Measurements from ENCODE around the gene KIF3C. TPM values are rescaled to one million over a fixed set of nuclear protein-coding genes. Genes with fewer than 3 reads are reported as not detected.

The KIF3C gene
- total and polyA plus RNA-seq, 2 of the 8 experiments (the other 6 are each of a cell fraction or from before 2014, with no cell fraction given) = 13.4 to 58.1 TPM

DNA sequence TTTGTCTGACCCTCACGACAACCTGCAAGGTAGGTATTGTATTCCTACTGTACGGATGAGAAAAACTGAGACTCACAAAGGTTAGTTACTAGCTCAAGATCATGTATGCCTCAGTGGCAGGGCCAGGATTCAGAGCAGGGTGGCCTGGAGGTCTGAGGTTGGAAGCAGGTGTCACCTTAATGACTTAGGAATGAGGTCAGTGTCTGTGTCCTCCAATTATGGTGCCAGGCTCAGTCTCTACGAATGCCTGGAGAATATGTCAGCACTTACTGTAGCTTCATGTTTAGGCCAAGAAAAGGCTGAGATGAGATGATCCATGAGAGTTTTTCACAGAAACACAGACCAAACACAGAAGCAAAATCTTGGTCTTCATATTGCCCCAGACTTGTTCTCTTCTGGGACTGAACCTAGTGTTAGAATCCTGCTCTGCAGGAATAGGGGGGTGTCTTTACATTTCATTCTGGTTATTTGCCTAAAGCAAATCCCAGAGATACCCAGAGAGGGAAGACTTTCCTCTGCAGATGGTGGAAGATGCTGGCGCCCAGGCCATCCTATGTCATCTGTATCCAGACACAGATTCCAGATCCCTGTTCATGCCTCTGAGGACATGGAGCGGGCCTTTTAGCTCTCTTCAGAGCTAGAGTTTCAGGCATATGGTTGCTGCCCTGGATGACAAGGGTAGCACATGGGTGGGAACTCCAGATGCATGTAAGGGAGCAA, 35.3 kb upstream of the KIF3C start (continued):
- TF ChIP-seq, protein P1, sequence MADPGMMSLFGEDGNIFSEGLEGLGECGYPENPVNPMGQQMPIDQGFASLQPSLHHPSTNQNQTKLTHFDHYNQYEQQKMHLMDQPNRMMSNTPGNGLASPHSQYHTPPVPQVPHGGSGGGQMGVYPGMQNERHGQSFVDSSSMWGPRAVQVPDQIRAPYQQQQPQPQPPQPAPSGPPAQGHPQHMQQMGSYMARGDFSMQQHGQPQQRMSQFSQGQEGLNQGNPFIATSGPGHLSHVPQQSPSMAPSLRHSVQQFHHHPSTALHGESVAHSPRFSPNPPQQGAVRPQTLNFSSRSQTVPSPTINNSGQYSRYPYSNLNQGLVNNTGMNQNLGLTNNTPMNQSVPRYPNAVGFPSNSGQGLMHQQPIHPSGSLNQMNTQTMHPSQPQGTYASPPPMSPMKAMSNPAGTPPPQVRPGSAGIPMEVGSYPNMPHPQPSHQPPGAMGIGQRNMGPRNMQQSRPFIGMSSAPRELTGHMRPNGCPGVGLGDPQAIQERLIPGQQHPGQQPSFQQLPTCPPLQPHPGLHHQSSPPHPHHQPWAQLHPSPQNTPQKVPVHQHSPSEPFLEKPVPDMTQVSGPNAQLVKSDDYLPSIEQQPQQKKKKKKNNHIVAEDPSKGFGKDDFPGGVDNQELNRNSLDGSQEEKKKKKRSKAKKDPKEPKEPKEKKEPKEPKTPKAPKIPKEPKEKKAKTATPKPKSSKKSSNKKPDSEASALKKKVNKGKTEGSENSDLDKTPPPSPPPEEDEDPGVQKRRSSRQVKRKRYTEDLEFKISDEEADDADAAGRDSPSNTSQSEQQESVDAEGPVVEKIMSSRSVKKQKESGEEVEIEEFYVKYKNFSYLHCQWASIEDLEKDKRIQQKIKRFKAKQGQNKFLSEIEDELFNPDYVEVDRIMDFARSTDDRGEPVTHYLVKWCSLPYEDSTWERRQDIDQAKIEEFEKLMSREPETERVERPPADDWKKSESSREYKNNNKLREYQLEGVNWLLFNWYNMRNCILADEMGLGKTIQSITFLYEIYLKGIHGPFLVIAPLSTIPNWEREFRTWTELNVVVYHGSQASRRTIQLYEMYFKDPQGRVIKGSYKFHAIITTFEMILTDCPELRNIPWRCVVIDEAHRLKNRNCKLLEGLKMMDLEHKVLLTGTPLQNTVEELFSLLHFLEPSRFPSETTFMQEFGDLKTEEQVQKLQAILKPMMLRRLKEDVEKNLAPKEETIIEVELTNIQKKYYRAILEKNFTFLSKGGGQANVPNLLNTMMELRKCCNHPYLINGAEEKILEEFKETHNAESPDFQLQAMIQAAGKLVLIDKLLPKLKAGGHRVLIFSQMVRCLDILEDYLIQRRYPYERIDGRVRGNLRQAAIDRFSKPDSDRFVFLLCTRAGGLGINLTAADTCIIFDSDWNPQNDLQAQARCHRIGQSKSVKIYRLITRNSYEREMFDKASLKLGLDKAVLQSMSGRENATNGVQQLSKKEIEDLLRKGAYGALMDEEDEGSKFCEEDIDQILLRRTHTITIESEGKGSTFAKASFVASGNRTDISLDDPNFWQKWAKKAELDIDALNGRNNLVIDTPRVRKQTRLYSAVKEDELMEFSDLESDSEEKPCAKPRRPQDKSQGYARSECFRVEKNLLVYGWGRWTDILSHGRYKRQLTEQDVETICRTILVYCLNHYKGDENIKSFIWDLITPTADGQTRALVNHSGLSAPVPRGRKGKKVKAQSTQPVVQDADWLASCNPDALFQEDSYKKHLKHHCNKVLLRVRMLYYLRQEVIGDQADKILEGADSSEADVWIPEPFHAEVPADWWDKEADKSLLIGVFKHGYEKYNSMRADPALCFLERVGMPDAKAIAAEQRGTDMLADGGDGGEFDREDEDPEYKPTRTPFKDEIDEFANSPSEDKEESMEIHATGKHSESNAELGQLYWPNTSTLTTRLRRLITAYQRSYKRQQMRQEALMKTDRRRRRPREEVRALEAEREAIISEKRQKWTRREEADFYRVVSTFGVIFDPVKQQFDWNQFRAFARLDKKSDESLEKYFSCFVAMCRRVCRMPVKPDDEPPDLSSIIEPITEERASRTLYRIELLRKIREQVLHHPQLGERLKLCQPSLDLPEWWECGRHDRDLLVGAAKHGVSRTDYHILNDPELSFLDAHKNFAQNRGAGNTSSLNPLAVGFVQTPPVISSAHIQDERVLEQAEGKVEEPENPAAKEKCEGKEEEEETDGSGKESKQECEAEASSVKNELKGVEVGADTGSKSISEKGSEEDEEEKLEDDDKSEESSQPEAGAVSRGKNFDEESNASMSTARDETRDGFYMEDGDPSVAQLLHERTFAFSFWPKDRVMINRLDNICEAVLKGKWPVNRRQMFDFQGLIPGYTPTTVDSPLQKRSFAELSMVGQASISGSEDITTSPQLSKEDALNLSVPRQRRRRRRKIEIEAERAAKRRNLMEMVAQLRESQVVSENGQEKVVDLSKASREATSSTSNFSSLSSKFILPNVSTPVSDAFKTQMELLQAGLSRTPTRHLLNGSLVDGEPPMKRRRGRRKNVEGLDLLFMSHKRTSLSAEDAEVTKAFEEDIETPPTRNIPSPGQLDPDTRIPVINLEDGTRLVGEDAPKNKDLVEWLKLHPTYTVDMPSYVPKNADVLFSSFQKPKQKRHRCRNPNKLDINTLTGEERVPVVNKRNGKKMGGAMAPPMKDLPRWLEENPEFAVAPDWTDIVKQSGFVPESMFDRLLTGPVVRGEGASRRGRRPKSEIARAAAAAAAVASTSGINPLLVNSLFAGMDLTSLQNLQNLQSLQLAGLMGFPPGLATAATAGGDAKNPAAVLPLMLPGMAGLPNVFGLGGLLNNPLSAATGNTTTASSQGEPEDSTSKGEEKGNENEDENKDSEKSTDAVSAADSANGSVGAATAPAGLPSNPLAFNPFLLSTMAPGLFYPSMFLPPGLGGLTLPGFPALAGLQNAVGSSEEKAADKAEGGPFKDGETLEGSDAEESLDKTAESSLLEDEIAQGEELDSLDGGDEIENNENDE (IDR thresholded peaks at IDR 0.05; ENCODE audit: insufficient replicate concordance, low read length) = no peak
- TF ChIP-seq TAF1 (IDR thresholded peaks at IDR 0.05; ENCODE audit: low read depth, low read length) (no peak), BACH1 (IDR thresholded peaks at IDR 0.05; ENCODE audit: low read length) (no peak), POLR2A (IDR thresholded peaks at IDR 0.05; ENCODE audit: control extremely low read depth in 1 of 2, low read depth in 2 of 2, low read length in 2 of 2) (no peak), BRCA1 (IDR thresholded peaks at IDR 0.05; ENCODE audit: low read depth, low read length) (no peak), PHF8 (conservative IDR thresholded peaks at IDR 0.05; ENCODE audit: low read depth, low read length) (no peak)

All from H1 (cell line).